RPMI8226 (cell line): Measurements from ENCODE around the gene SESN3.
"Not testable (repeated sequence)": the region's sequence is repeated elsewhere in the genome, so short reads cannot be mapped to it uniquely, and the experiment has no call there.

Source experiments
- DNase-seq: peaks from one replicate; pipeline ENCODE4 v3.0.0-alpha.2; 2015

The SESN3 gene

DNA sequence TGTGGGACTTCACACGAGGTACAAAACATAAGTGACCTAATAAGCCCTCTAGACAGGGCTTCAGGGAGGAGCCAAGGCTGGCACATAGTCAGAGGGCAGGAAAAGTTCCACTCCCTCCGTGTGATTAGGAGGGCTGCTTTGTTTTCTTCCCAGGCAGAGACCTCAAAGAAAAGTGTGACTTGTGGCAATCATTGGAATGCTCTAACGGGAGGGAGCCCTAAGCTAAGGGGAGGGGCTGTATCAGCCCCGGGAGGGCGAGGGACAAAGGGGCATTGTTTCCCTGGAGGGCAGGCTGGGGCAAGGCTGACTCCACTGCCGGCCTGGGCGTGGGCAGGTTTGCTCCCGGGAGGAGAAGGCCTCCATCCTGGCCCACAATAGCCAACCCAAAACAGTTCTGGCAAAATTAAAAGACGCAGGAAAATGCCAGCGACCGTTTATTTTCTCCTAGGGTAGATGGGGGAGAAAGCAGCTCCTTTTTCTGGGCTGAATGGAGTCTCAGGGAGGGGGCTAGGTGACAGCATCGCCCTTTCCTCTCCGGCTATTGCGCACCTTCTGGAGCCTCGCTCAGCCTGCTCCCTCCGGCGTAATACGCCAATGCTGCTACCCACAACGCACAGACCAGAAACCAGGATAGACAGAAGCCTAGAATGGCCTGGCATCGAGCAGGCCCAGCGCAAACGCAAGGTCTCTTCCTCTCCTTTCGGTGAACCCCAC, 81.2 kb downstream of the SESN3 start:
- no peak for DNase-seq

DNA sequence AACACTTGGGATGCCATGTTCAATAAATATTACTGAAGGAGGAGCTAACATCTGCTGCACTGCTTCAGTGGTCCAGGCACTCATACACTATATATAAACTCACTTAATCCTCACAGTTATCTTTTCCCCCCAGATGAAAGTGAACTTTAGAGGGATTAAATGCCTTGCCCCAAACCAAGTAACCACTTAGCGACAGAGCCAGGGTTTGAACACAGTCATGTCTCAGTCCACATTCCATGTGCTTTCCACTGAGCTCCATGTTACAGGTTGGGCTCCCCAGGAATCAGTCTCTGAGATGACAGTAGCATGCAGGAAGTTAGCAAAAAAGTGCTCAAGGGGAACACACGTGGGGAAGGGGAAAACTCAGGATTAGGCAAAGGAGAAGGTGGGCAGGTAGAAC, 82.1 kb downstream of the SESN3 start:
- DNase-seq = no peak

DNA sequence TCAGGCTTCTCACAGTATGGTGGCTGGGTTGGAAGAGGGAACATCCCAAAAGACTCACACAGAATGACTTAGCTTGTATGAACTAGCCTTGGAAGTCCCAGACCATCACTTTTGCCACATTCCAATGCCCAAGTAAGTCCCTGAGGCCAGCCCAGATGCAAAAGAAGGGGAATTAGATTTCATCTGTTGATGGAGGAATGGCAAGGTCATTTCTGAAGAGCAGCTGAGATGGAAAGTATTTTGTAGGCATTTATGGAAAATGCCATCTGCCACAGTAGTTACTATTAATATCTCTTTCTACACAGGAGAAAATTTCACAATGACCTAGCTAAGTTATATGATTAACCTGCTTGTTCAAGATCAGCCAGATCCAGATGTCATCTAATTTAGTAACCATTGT, 82.6 kb downstream of the SESN3 start:
- DNase-seq = no peak

DNA sequence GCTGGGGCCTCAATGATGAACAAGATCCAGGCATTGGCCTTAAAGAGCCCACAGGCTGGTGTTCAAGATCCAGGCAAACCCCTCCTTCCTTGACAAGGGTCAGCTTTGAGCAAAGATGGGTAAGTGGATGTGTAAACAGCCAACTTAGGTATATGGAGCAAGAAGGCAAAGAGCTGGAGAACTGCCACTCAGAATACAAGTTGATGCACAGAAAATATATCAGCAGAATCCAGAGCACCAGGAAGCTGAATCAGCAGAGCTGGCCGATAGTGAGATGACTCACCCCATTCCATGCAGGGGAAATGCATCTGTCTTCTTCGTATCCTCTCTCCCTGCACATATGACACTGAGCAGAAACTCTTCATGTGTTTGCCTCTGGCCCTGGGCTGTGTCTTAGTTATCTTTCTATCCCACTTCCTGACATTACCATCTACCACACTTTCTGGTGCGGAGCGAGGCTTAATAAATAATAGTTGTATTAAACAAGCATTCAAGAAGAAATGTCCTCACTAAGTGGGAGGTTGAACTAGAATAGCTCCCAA, 83.6 kb downstream of the SESN3 start:
- peak; percentile 80 for DNase-seq

DNA sequence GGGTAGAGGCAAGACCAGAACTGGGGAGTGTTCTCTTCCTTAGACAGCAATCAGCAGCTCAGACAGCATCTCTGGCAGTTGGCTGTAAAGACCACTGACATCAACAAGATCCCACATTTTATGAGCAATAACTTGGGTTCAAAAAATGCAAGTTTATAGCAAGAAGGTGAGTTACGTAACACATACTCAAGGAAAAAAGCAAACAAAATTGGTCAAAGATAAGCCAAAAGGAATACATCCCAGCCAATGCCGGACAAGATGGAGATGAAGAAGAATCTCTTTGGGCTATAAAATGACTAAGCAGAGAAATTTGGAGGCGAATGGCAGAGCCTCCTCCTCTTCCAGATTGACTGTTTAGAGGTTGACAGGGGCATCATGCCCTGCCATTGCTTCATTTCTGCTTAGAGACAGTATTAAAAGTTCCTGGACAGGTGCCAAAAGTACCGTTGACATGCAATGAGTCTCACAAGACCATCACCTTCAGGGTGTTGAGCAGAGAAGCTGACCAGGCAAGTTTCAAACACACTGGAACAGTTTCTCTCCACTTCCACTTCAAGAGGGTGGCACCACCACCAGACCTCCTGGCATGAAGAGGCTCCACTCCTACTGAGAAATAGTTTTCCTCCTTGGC, 85.5 kb downstream of the SESN3 start:
- DNase-seq = peak; percentile 83

DNA sequence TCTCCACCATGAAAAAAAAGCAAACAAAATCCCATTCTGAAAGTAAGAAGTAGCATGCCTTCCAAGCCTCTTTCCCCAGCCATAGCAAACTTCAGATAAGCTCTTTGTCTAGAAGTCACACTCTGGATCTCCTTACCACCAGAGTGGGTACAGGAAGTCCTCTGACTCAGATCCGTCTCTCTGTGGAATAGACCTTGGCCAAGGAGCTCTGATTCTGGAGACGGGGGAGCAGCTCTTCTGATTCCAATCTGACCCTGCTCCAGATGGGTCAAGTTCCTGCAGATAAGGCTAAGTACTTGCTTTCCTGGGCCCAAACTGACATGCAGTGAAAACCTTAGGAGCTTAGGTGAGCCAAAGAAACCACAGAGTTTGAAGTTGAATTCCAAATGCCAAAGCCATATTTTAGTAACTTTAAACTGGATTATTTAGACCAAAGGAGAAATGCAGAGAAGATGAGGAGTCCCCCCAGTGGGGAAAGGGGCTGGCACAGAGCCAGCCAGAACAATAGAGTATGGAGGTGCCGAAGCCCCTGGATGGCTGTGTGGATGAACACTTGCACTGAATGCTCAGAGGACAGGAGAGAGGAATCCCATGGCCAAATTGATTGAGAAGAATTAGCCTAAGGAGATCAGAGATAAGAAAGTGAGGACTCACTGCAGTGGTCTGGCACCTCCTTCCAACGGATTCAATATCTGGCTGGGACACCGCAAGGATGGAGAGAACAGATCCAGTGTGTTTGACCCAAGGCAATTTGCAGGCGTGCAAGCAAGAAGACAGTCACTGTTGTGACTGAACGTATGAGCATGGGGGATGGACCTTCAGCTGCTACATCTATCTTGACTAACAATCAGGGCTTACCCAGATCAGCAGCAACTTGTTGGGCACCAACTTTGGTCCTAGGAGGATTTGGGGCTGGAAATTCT, 86.4 kb downstream of the SESN3 start:
- no peak for DNase-seq

DNA sequence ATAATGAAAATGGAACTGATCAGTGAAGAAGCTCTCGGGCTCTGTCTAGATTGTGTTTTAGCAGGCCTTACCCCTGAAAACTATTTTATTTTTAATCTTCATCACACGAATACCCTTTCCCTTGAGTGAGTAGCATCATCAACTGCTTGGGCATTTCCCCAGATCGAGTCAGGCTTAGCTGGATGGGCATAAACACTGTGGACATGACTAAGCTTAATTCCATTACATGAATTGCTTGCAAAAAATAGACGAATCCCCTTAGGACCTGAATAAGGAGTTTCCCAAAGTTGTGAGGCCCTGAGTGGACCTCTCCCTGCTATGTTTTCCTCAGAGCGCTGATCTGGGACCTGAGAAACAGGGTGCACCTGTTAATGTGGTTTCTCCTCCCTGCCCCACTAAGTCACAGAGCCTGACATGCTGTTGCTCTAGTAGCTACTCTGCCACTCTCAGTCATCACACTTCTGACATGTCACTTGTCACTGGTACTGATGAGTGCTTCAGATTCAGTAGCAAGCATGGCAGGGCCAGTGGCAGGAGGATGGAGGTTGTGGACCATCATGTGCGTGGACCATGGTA, 87.8 kb downstream of the SESN3 start:
- no peak for DNase-seq

DNA sequence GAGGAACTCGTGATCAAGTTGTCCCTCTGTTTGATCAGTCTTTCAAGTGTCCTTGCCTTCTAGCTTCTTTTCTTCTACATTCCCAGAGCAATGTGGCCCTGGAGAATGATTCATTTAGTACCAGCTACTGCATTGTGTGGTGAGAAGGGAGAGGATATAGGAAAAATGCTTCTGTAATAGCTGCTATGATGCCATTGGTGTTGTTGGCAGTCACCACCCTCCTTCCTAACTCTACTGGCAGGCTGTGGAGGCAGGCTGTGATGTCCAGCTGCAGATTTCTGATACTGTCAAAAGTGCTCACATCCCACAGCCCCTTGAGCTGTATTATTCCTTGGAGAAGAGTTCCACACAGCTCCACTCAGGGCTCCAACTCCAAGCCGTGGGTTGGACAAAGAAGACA, 88.6 kb downstream of the SESN3 start:
- no peak for DNase-seq

DNA sequence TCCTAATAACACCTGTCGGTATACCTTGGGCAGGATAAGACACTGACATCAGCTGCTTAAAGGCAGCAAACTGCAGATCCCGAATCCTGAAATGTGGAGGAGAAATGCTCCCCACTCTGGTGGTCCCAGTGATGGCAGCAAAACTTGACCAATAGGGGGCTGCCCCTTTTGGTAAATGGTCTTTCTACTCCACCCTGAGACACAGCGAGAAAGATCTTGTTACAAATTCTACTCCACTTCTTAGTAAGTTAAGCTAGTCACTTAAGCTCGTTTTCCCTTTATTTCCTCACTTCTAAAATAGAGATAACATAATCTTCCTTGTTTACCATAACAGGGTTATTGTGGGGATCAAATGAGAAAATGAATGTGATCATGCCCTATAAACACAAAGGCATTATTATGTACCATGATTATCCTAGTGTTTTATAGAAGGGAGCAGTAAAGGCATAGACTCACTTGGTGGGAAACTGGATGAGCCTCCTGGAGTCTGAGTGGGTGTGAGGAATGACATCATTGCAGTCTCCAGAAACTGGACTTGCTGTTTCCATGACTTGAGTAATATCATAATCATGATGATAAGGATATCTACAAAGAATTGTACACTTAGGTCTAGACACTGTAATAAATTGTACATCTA, 90.5 kb downstream of the SESN3 start:
- no peak for DNase-seq

DNA sequence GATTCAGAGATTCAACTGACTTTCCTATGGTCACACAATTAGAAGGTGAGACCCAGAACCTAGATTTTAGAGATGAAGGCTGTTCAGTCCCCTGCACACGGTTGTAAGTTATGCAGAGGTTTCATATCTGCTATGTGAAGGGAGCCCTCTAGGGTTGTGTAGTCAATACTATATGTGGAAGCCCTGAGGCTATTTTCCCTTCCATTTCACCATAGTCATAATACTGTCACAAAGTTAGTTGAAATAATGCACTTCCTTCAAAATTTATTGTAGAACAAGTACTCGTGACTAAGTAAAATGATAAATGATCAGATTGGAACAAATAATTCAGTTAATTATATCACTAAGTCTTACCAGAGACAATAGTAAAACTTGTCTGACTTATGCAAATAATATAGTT, 92.6 kb downstream of the SESN3 start:
- DNase-seq = no peak

DNA sequence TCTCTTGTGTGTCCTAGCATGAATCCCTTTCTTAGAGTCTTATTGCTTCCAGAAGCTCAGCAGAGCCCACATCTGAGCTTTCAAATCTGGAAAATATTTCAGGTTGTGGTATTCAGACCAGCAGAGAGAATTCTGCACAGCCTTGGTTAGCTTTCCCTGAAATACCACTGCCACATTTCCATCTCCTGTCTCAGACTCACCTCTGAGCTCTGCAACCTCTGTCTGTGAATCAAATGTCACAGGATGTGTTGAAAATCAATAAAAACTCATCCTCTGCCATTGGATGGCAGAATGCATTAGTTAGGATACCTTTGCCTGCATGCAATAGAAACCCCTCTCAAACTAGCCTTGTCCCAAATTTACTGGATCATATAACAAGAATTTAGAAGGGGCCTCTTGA, 93.7 kb downstream of the SESN3 start:
- no peak for DNase-seq

DNA sequence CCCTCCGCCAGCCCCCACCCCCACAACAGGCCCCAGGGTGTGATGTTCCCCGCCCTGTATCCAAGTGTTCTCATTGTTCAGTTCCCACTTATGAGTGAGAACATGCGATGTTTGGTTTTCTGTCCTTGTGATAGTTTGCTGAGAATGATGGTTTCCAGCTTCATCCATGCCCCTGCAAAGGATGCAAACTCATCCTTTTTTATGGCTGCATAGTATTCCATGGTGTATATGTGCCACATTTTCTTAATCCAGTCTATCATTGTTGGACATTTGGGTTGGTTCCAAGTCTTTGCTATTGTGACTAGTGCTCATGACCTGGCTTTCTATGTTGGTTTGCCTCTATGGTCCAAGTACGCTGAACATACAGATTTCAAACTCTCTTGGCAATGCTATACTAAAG, 94.3 kb downstream of the SESN3 start:
- not testable (repeated sequence) for DNase-seq

DNA sequence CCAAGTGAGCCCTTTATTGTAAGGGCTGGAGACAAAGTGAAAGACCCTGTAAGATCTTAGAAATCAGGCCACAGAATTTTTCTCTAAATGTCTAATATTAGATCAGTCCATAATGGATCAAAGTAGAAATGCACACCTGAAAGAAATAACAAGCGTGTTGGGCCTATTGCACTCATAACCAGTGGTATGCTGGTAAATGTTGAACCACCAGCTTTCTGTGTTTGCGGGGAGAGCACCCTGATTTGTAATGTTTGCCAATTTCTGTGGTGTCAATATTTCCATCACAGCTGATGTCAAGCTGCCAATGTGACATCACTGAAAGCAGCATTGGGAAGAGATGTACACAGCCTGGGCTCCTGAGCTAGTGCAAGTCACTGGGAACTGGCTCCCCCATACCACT, 95.1 kb downstream of the SESN3 start:
- no peak for DNase-seq

DNA sequence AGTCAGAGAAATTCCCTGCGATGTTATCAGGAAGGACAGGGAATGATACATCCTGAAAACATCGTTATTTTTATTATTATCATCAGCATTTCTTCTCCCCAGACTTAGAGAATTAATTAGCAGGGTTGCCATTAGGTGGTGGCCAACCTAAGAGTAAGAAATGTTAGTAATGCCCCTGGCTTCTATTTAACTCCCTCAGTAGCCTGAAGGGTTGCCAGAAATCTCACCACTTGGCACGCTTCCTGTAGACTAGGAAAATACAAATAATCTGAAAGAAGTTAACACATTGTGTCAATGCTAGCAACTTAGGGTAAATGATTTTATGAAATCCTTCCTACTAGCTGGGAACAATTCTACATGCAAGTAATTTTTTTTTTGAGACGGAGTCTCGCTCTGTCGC, 95.8 kb downstream of the SESN3 start:
- DNase-seq = no peak

DNA sequence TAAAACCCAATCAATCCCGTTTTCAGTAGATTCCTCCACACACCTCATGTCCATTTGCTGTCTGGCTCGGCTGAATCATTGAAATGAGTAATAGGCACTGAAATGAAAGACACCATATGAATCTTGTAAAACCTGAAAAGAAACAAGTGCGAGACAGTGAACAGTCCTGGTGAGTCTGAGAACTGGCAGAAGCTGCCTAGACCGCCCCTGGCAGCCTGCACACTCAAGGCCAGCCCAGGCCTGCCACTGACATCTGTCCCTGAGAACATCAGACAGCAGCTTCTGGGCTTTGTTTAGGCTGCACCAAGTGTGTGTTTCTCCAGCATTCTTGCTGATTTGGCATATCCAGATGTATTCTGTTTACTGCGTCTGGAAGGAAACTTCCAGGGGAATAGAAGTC, 96.5 kb downstream of the SESN3 start:
- DNase-seq = no peak

DNA sequence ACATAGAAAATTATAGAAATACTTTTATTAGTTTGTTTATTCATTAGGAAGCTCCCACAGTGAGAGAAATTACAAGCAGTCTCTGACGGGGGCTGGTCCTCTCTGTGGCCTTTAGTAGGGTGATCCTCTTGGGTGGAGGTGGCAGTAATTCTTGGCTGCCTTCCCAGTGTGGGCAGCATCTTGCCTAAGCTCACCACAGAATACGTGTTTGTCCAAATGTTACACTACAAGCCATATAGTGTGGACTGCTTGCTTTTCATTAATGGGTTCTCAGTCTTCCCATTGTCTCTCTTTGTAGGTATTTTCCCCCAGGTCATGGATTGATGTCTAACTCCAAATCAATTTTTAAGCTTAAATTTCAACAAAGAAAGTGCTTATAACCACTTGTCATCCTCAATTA, 98.0 kb downstream of the SESN3 start:
- peak; percentile 30 for DNase-seq

DNA sequence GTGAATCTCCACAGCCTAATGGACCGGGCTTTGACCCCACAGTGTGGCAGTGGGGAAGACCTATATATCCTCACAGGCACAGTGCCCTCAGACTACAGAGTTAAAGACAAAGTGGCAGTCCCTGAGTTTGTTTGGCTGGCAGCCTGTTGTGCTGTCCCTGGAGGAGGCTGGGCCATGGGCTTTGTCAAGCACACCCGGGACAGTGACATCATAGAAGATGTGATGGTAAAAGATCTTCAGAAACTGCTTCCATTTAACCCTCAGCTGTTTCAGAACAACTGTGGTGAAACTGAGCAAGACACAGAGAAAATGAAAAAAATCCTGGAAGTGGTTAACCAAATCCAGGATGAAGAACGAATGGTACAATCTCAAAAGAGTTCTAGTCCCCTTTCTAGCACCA, 102.4 kb downstream of the SESN3 start:
- no peak for DNase-seq

DNA sequence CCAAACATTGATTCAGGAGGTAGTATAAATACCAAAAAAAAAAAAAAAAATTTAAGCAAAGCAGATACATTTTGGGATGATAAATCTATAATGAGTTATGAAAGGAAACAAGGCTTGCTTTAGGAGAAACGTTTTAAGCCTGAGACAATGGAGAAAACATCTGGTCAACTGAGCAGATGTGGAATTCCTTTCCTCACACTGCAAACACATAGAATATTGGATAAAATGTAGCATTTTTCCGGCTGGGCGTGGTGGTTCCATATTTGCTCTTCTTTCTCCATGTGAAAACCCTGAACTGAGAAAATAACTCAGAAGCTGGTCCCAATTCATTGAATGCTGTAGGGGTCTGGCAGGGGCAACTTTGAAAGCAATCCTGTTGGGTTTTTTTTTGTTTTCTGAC, 107.4 kb downstream of the SESN3 start:
- DNase-seq = no peak

DNA sequence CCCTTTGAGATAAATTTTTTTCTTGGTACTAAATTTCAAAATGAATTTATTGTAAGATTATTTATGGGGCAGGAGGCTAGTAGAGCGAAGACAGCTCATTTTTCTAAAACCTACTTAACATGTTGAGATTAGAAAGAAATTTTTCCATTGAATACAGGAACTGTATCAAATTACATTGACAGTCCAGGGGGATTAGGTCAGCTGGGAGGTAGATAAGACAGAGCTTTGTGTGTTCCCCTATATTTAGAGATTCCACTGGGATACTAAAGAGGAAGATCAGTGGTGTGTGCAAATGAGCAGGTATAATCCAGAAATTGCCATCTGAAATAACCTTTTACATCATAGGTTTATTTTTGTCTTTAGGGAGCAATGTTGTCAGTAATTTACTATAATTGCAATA, 109.3 kb downstream of the SESN3 start:
- DNase-seq = no peak

DNA sequence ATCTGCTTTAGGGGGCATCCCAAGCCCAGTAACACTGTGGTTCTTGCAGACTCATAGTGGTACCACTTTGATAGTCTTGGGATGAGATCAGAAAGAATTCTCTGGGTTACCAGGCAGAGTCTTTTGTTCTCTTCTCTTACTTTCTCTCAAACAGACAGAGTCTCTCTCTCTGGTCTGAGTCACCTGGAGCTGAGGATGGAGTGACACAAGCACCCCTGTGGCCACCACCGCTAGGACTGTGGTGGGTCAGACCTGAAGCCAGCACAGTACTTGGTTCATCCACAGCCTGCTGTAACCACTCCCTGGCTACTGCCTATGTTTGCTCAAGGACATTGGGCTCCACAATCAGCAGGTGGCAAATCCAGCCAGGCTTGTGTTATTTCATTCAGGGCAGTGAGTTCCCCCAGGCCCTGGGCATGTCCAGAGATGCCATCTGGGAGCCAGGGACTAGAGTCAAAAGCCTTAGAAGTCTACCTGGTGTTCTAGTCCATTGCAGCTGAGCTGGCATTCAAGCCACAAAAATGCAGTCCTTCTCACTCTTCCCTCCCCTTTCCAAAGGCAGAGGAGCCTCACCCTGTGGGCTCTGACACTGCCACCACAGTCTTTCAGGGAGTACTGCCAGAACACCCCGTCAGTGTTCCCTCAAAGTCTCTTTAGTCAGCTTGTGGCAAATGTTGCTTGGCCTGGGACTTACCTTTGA, 111.5 kb downstream of the SESN3 start:
- no peak for DNase-seq

DNA sequence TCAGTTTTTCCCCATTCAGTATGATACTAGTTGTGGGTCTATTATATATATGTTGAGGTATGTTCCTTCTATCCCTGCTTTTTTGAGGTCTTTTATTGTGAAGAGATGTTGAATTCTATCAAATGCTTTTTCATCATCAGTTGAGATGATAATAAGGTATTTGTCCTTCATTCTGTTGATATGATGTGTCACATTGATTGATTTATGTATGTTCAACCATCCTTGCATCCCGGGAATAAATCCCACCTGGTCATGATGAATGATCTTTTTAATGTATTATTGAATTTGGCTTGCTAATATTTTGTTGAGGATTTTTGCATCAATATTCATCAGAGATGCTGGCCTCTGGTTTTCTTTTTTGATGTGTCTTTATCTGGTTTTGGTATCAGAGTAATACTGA, 115.4 kb downstream of the SESN3 start:
- DNase-seq = no peak
